T-helper 1 cell (primary cell): Measurements from ENCODE around the gene HNRNPDL.
A peak's percentile ranks its signal among the peaks of the same experiment; 100 is the strongest.

Source experiments
- DNase-seq, 5 donors: peaks; one replicate each; pipeline ENCODE4 v3.0.0-alpha.2; 2012 to 2020

HNRNPDL gene

DNA sequence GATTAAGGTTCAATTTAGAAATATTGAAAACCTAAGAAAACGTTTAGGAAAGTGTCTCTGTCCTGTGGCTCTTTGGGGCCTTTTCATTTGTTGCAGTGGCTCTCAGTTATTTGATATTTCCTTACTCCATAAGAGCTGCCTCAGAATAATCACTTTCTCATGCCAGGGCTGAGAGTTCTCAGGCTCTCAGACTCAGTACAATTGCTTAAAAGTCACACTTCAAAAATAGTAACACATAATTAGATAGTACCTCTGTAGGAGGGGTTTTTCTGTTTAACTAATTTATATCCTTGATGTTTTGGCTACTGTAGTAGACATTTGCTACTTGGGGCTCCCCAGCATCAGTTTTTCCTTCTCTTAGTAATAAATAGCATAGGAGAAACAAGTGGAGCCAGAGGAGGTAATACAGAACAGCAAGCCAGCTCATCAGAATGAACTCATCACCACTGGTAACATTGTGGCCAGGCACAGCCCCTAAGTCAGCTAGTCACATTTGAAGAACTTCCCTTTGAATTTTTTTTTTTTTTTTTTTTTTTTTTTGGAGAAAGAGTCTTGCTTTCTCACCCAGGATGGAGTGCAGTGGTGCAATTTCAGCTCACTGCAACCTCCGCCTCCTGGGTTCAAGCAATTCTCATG, 48.5 kb downstream of the HNRNPDL start:
- no peak for DNase-seq

DNA sequence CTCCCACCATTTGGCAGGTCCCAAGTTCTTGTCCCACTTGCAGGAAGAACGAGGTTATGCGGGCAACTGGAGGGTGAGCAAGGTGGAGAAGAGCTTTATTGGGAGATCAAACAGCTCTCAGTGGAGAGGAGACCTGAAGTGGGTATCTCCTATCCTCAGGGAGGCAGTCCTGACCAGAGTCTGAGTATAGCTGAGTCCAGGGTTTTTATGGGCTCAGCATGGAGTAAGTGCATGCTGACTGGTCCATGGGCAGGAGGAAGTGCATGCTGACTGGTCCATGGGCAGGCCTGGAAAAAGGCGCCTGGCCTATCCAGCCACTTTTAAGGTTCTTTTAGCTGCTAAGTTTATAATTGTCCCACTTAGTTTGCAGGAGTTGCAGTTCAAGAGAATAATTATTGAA, 49.0 kb downstream of the HNRNPDL start:
- no peak for DNase-seq

DNA sequence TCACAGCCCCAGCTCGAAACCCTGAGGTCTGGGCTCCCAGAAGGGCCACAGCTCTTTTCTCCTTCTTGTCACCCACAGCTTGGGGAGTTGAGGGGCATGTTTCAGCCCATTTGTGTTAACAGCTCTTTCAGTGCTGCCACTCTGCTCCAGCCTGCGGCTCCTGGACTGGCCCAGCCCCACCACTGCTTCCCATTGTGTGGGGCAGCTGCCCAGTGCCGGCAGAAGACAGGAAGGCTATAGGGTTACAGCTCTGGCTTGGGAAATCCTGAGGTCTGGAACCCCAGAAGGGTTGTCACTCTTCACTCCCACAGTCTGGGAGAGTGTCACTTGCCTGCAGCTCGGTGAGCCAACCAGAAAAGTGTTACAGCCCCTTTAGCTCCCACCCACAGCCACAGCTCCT, 49.4 kb downstream of the HNRNPDL start:
- DNase-seq, result no peak

DNA sequence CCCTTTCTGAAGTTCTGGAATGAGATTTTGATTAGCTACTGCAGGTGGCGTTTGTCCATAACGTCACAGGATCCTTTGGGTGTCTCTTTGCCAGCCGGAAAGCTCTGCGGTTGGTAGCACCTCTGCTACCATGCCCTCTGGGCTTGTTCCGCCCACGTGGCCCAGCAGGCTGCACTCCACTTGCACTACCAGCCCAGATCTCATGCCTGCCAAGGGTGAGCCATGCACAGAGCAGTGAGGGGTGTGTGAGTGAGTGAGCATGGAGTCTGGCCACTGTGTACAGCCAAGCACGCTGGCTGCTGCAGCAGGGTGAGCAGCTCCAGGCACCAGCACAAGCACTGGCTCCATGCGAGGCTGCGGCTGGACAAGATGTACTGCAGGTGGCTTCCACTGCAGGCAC, 49.9 kb downstream of the HNRNPDL start:
- no peak for DNase-seq

- no peak for DNase-seq
Measured at GRCh38 chr4:82376109-82376508, 54.2 kb downstream of the HNRNPDL start.

DNA sequence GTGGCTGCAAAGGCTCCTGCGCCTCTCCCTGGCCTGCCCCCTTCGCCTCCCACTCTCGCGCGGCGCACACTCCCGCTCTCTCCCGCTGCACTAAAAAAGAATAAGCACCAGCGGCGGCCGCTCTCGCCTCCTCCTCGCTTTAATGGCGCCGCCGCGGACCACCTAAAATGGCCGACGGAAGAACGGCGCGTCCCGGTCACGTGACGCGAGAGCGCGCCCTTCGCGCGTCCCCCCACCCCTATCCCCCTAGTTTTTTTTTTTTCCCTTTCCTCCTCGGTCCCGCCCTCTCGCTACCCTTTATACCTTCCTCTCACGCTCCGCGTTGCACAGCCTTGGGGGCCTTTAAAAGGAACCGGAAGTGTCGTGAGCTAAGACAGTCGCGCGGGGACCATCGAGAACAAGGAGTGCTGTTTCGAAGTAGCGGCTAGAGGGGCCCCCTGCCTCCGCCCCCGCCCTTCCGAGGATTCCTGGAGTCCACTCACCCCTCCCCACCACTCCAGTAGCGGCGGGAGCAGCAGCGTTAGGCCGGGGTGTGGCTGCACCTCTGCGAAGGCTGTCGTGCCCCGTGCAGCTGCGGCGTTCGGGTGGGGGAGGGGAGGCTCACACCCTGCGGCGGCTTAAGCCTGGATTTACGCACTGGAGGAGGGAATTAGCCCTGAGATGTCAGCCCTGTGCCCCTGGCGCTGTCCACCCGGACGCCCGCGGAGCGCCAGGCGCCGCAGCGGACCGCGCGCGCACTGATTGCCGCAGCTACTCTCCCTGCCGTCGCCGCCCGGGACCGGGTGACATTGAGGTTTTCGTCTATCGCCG, 56.2 kb downstream of the HNRNPDL start, which contains the start of gene HNRNPD:
Gene HNRNPD, minus strand, starts transcription at position 176 of the 810 bp plus-strand sequence. CDS start 313 bp downstream, outside the sequence.
- peak; percentile 81 to 99 (median 88) for DNase-seq

- DNase-seq, result no peak
Measured at GRCh38 chr4:82373486-82373815, 56.8 kb downstream of the HNRNPDL start.
